Left kidney (tissue), 2 donors: Measurements from ENCODE around the gene SLC47A1. TPM values are rescaled to one million over a fixed set of nuclear protein-coding genes. Genes with fewer than 3 reads are reported as not detected.

Experiments
- DNase-seq: peaks from one replicate; pipeline ENCODE4 v3.0.0-alpha.2; 2013
- polyA plus RNA-seq: library from polyadenylated mRNA; unstranded; fragments of 120-200 nt; gene quantifications from one replicate; pipeline ENCODE4 v1.2.1, GENCODE V29; 2013; ENCODE audit not compliant: insufficient read length

Gene SLC47A1
- polyA plus RNA-seq, 1 donor: 27.3 TPM

DNA sequence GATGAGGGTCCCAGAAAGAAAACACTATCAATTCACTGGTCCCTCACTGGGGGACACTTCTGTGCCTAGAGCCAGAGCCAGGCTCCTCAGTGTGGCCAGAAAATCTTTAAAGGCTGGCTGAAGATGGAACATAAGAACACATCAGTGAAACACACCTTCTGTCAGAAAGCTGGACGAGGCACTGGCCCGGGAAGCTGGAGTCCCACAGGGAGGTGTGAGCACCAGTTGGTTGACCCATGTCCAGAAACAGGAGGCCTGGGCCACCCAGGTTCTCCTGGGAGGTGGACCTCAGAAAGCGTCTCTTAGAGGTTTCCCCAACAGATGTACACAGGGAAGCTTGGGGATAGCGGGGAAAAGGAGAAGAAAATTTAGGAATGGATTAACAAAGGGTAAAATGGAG is 58.7 kb downstream of the SLC47A1 start:
- no peak for DNase-seq

- DNase-seq: no peak
These were observed 63.2 kb downstream of the SLC47A1 start for GRCh38 chr17:19596869-19597268.

DNA sequence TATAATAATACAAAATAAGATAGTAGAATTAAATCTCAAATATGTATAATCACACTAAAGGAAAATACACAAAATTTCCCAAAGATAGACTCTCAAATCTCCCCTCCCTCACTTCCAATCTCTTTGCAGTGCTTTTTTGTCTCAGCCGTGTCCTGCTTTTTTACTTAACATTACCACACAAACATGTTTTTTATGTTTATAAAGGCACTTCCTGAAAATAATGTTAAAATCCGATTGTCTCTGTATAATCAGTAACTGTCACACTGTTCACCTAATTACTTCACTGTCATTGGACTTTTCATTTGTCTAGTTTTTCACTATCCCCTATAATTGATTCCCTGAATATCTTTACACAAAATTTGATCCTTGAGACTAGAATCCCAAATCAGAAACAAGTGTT is 76.7 kb downstream of the SLC47A1 start:
- no peak for DNase-seq

DNA sequence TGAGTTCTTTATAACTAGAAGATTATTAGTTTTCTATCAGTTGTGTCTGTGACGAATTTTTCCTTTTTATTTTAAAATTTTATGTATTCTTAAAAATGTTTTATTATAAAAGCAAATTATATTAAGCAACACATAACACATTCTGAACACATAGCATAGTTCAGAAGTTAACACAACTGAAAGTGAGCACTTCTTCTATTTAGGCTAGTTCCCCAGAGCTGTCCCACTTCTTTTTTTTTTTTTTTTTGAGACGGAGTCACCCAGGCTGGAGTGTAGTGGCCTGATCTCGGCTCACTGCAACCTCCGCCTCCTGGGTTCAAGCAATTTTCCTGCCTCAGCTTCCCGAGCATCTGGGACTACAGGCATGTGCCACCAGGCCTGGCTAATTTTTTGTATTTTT is 77.2 kb downstream of the SLC47A1 start:
- DNase-seq: no peak

DNA sequence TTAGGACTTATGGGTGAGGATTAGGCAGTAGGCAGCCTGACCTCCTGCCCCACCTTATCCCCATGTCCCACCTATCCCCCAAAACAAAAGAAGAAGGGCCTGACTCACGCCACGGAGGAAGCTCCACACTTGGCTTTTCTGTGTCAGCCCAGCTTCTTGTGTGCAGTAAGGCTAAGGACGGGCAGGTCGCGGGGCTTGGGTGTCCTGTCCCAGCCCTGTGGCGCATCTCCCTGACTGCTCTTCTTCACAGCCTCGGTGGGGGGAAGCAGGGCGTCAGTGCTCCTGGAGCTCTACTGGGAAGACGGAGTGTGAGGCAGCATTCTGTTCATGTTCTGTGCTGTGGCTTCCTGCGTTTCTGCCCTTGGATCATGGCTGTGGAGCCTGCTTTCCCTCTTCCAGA is 80.3 kb downstream of the SLC47A1 start:
- no peak for DNase-seq

- no peak for DNase-seq
These were observed 81.2 kb downstream of the SLC47A1 start for GRCh38 chr17:19614900-19615299.

DNA sequence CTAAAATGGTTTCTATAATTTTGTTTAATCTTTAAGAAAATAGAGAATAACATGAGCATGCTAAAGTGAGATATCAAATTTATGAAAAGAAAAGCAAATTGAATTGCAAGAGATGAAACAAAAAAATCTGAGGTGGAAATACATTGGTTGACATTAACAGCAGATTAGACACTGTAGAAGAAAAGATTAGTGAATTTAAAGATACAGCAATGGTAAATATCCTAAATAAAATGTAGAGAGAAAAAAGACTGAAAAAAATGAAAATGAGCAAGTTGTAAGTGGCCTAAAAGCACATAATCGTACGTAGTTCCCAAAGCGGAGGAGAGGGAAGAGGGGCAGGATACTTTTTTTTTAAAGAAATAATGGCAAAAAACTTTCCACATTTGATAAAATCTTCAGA is 84.4 kb downstream of the SLC47A1 start:
- DNase-seq: no peak

GRCh38 chr17:19619705-19620325 is 86.2 kb downstream of the SLC47A1 start:
- no peak for DNase-seq

GRCh38 chr17:19621697-19622096 is 88.0 kb downstream of the SLC47A1 start:
- no peak for DNase-seq

DNA sequence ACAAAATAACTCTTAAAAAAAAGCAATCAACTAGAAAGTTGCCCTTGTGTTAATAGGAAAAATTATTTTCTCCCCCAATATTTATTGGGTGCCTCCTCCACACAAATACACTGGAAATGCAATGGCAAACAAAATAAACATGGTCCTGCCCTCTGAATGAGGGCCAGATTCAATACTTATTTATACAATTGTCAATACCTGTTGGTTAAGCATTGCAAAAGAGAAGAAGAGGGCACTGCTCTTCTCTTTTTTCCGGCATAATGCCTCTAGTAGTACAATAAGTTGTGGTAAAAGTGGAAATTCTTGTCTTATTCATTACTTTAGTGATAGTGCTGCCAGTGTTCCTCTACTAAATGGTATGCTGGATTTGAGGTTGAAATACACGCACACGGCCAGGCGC is 92.4 kb downstream of the SLC47A1 start:
- DNase-seq: no peak

Other genes starting within 250 kb of the SLC47A1 start
- 39.4 TPM for gene B9D1, start 171.1 kb upstream of the SLC47A1 start, polyA plus RNA-seq
- 24.4 TPM for gene MAPK7, start 155.4 kb upstream of the SLC47A1 start, polyA plus RNA-seq
- 178 TPM for gene MFAP4, start 146.7 kb upstream of the SLC47A1 start, polyA plus RNA-seq
- 1.3 TPM for gene RNF112, start 122.6 kb upstream of the SLC47A1 start, polyA plus RNA-seq
- gene ALDH3A2, start 114.9 kb downstream of the SLC47A1 start, polyA plus RNA-seq: 118 TPM
- gene SLC47A2, start 182.7 kb downstream of the SLC47A1 start, polyA plus RNA-seq: 5.5 TPM
- 1.2 TPM for gene ALDH3A1, start 214.4 kb downstream of the SLC47A1 start, polyA plus RNA-seq